ENCODE measurements around the gene OMD.

Gene OMD

GRCh38 chr9:92438900-92439526 is 14.7 kb upstream of the OMD start:
- peak; percentile 12 for DNase-seq (ENCODE audit: low read depth)
- in situ Hi-C loops (cut with HindIII; ENCODE audit: low sequenced_read_pairs) = no loop called here
- TF ChIP-seq CTCF (IDR thresholded peaks at IDR 0.05; ENCODE audit: low read depth, low read length, missing control alignments) = peak; percentile 15
- no peak overlapping the region for H3K4me3 ChIP-seq (ENCODE audit: low read depth, low read length)

- no peak for DNase-seq (ENCODE audit: low read depth)
- TF ChIP-seq CTCF (IDR thresholded peaks at IDR 0.05; ENCODE audit: low read depth, low read length, missing control alignments) = no peak
- no peak overlapping the region for H3K4me3 ChIP-seq (ENCODE audit: low read depth, low read length)
- in situ Hi-C loops (cut with HindIII; ENCODE audit: low sequenced_read_pairs) = no loop called here
These were observed 11.0 kb upstream of the OMD start for GRCh38 chr9:92435263-92435662.

- no peak overlapping the region for H3K4me3 ChIP-seq (ENCODE audit: low read depth, low read length)
- DNase-seq (ENCODE audit: low read depth) = no peak
- in situ Hi-C loops (cut with HindIII; ENCODE audit: low sequenced_read_pairs) = no loop called here
- TF ChIP-seq CTCF (IDR thresholded peaks at IDR 0.05; ENCODE audit: low read depth, low read length, missing control alignments) = no peak
These were observed 8.8 kb upstream of the OMD start for GRCh38 chr9:92432972-92433548.

- no peak overlapping the region for H3K4me3 ChIP-seq (ENCODE audit: low read depth, low read length)
- DNase-seq (ENCODE audit: low read depth) = no peak
- no peak for TF ChIP-seq CTCF (IDR thresholded peaks at IDR 0.05; ENCODE audit: low read depth, low read length, missing control alignments)
- in situ Hi-C loops (cut with HindIII; ENCODE audit: low sequenced_read_pairs) = no loop called here
These were observed 8.1 kb upstream of the OMD start for GRCh38 chr9:92432350-92432749.

- no peak overlapping the region for H3K4me3 ChIP-seq (ENCODE audit: low read depth, low read length)
- TF ChIP-seq CTCF (IDR thresholded peaks at IDR 0.05; ENCODE audit: low read depth, low read length, missing control alignments) = no peak
- no peak for DNase-seq (ENCODE audit: low read depth)
- in situ Hi-C loops (cut with HindIII; ENCODE audit: low sequenced_read_pairs) = no loop called here
These were observed 5.6 kb upstream of the OMD start for GRCh38 chr9:92429836-92430235.

- DNase-seq (ENCODE audit: low read depth) = no peak
- no peak for TF ChIP-seq CTCF (IDR thresholded peaks at IDR 0.05; ENCODE audit: low read depth, low read length, missing control alignments)
- no peak overlapping the region for H3K4me3 ChIP-seq (ENCODE audit: low read depth, low read length)
- in situ Hi-C loops (cut with HindIII; ENCODE audit: low sequenced_read_pairs) = no loop called here
These were observed 2.4 kb upstream of the OMD start for GRCh38 chr9:92426501-92427145.
